Measurements from ENCODE around the gene LSM12.
"Not testable (repeated sequence)": the region's sequence is repeated elsewhere in the genome, so short reads cannot be mapped to it uniquely, and the experiment has no call there.

The LSM12 gene

GRCh38 chr17:44022246-44022645, 44.2 kb downstream of the LSM12 start:
- no peak overlapping the region for H3K4me3 ChIP-seq (ENCODE audit: low read length)
- no peak overlapping the region for H3K9ac ChIP-seq (ENCODE audit: low read length)
- H3K36me3 ChIP-seq (ENCODE audit: control insufficient read depth, insufficient read depth, low read length), result no peaks in the 10 kb centered on the region
- H3K9me3 ChIP-seq (ENCODE audit: control insufficient read depth, low read length), result no peaks in the 10 kb centered on the region
- no peaks in the 10 kb centered on the region for H3K4me1 ChIP-seq (ENCODE audit: control insufficient read depth, insufficient read depth, low read length)
- H3K27me3 ChIP-seq (ENCODE audit: control insufficient read depth, insufficient read depth, low read length), result no peaks in the 10 kb centered on the region

DNA sequence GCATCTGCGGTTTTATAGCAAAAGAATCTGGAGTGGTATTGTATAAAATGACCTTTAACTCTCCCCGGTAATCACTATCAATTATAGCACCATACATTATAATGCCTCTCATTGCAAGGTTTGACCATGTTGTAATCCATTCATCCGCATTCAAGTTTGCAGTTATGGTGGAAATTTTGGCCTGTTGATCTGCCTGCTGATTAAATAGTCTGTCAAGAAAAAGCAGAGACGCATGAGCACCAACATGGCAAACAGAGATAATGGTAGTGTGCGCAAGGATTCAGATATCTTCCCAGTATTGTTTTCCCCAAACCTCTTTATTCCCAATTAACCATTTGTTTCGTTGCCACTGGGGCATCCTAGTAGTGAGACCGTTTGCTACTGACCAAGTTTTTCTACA, 45.2 kb downstream of the LSM12 start:
- H3K27me3 ChIP-seq (ENCODE audit: control insufficient read depth, insufficient read depth, low read length); H3K4me1 ChIP-seq (ENCODE audit: control insufficient read depth, insufficient read depth, low read length); H3K9me3 ChIP-seq (ENCODE audit: control insufficient read depth, low read length); H3K4me3 ChIP-seq (ENCODE audit: low read length); H3K9ac ChIP-seq (ENCODE audit: low read length); H3K36me3 ChIP-seq (ENCODE audit: control insufficient read depth, insufficient read depth, low read length): not testable (repeated sequence)

GRCh38 chr17:44014437-44015172, 51.9 kb downstream of the LSM12 start, which contains the start of gene TMEM101:
Gene TMEM101, minus strand, starts transcription at chr17:44014963. Its CDS starts 11 bp downstream, at chr17:44014952.
- H3K36me3 ChIP-seq (ENCODE audit: control insufficient read depth, insufficient read depth, low read length), result no peaks in the 10 kb centered on the region
- peak within 1 kb of the TSS; percentile 93 for H3K9ac ChIP-seq (ENCODE audit: low read length)
- peak within 1 kb of the TSS; percentile 90 for H3K4me3 ChIP-seq (ENCODE audit: low read length)
- H3K27me3 ChIP-seq (ENCODE audit: control insufficient read depth, insufficient read depth, low read length), result no peaks in the 10 kb centered on the region
- H3K9me3 ChIP-seq (ENCODE audit: control insufficient read depth, low read length), result no peaks in the 10 kb centered on the region
- H3K4me1 ChIP-seq (ENCODE audit: control insufficient read depth, insufficient read depth, low read length), result peaks cover 9% of the 10 kb centered on the region

DNA sequence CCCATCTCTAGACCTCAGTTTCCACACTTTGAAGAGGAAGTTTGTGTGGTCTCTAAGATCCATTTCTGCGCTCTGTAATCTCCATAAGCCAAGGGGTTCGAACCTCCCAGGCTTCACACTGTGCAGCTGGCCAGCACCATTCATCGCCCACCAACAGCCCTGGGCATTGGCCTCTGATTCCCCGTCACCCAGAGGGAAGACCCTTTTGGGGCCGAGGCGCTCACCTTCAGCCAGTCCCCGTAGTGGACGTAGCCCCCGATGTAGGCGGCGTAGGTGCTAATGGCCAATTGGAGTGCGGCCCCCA, 52.4 kb downstream of the LSM12 start:
- Histone ChIP-seq H3K4me1 (ENCODE audit: control insufficient read depth, insufficient read depth, low read length) (peaks cover 9% of the 10 kb centered on the region), H3K36me3 (ENCODE audit: control insufficient read depth, insufficient read depth, low read length) (no peaks in the 10 kb centered on the region), H3K27me3 (ENCODE audit: control insufficient read depth, insufficient read depth, low read length) (no peaks in the 10 kb centered on the region), H3K9me3 (ENCODE audit: control insufficient read depth, low read length) (no peaks in the 10 kb centered on the region), H3K9ac (ENCODE audit: low read length) (peak overlapping the region; percentile 93), H3K4me3 (ENCODE audit: low read length) (peak overlapping the region; percentile 90)

DNA sequence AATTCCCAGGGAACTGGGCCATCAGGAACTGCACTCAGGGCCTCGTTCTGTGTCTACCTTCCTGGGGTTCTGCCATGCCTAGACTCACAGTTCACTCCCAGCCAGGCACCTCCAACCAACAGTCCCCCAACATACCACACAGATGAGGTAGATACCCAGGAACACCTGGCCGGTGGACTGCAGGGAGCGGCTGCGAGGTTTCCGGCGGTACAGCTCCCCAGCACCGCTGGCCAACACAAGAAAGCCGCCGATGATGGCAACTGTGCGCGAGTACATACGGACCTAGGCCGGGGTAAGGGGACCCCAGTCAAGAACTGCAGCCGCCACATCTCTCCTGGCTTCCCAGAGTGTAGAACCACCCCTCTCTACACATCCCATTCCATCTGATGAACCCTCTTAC, 53.6 kb downstream of the LSM12 start:
- Histone ChIP-seq H3K4me1 (ENCODE audit: control insufficient read depth, insufficient read depth, low read length) (peaks cover 12% of the 10 kb centered on the region), H3K27me3 (ENCODE audit: control insufficient read depth, insufficient read depth, low read length) (no peaks in the 10 kb centered on the region), H3K9ac (ENCODE audit: low read length) (no peak overlapping the region)

GRCh38 chr17:44012391-44012790, 54.1 kb downstream of the LSM12 start:
- Histone ChIP-seq H3K9ac (ENCODE audit: low read length) (peak overlapping the region; percentile 8), H3K36me3 (ENCODE audit: control insufficient read depth, insufficient read depth, low read length) (no peaks in the 10 kb centered on the region), H3K4me1 (ENCODE audit: control insufficient read depth, insufficient read depth, low read length) (peaks cover 16% of the 10 kb centered on the region), H3K4me3 (ENCODE audit: low read length) (no peak overlapping the region), H3K27me3 (ENCODE audit: control insufficient read depth, insufficient read depth, low read length) (no peaks in the 10 kb centered on the region), H3K9me3 (ENCODE audit: control insufficient read depth, low read length) (no peaks in the 10 kb centered on the region)

More for the DNA sequence above, 53.6 kb downstream of the LSM12 start:
- no peaks in the 10 kb centered on the region for H3K9me3 ChIP-seq (ENCODE audit: control insufficient read depth, low read length)
- H3K36me3 ChIP-seq (ENCODE audit: control insufficient read depth, insufficient read depth, low read length), result no peaks in the 10 kb centered on the region
- no peak overlapping the region for H3K4me3 ChIP-seq (ENCODE audit: low read length)

DNA sequence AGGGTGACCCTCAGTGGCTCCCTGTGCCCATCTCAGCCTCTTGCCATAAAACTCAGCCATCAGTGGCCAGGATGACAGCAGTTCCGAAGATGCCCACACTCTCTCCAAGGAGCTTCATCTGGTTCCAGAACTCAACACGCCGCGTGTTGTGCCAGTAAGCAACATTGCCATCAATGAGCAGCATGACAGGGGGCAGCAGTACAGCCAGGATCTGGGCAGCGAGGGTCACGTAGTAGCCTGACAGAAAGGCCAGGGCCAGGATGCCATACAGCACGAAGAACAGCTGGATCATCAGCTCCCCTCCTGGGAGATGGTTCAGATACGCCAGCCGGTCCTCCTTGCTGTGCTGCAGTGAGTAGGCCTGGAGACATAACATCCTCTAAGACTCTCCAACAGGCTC, 54.6 kb downstream of the LSM12 start:
- Histone ChIP-seq H3K27me3 (ENCODE audit: control insufficient read depth, insufficient read depth, low read length) (no peaks in the 10 kb centered on the region), H3K9me3 (ENCODE audit: control insufficient read depth, low read length) (no peaks in the 10 kb centered on the region), H3K4me3 (ENCODE audit: low read length) (no peak overlapping the region), H3K9ac (ENCODE audit: low read length) (peak overlapping the region; percentile 8), H3K36me3 (ENCODE audit: control insufficient read depth, insufficient read depth, low read length) (no peaks in the 10 kb centered on the region), H3K4me1 (ENCODE audit: control insufficient read depth, insufficient read depth, low read length) (peaks cover 21% of the 10 kb centered on the region)

DNA sequence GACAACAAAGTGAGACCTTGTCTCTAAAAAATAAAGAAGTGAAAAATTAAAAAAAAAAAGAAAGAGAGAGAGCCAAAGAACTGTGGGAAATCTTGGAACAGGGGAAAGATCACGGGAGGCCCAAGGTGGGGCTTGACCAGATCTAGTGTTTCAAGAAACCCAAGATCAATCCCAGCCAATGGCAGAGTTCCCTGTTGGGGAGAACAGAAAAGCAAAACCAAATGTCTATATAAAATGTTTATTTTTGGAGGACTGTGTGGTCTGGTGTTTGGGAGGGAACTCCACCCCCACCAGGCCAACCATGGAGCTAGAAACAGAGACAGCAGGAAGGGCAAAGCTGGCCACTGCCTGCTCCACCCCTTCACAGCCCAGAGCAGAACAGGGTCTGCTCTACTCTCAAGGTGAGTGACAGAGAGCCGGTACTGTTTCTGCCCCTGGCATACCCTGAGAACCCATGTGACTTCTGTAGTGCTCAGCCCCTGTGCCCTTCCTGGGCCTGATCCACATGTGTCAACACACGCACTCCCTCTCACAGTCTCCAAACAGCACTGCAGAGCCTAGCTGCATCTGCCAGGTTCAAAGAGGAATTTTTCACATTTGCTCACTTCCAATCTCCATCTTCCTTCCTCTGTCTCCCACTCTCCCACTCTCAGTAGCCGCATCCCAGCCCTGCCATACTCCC, 55.4 kb downstream of the LSM12 start:
- Histone ChIP-seq H3K9me3 (ENCODE audit: control insufficient read depth, low read length) (no peaks in the 10 kb centered on the region), H3K9ac (ENCODE audit: low read length) (no peak overlapping the region), H3K36me3 (ENCODE audit: control insufficient read depth, insufficient read depth, low read length) (no peaks in the 10 kb centered on the region), H3K4me1 (ENCODE audit: control insufficient read depth, insufficient read depth, low read length) (peaks cover 29% of the 10 kb centered on the region), H3K4me3 (ENCODE audit: low read length) (no peak overlapping the region), H3K27me3 (ENCODE audit: control insufficient read depth, insufficient read depth, low read length) (peaks cover 3% of the 10 kb centered on the region)

GRCh38 chr17:44008205-44008909, 58.1 kb downstream of the LSM12 start:
- Histone ChIP-seq H3K4me1 (ENCODE audit: control insufficient read depth, insufficient read depth, low read length) (peaks cover 39% of the 10 kb centered on the region), H3K27me3 (ENCODE audit: control insufficient read depth, insufficient read depth, low read length) (peaks cover 30% of the 10 kb centered on the region), H3K9me3 (ENCODE audit: control insufficient read depth, low read length) (no peaks in the 10 kb centered on the region), H3K9ac (ENCODE audit: low read length) (no peak overlapping the region), H3K4me3 (ENCODE audit: low read length) (no peak overlapping the region), H3K36me3 (ENCODE audit: control insufficient read depth, insufficient read depth, low read length) (no peaks in the 10 kb centered on the region)

DNA sequence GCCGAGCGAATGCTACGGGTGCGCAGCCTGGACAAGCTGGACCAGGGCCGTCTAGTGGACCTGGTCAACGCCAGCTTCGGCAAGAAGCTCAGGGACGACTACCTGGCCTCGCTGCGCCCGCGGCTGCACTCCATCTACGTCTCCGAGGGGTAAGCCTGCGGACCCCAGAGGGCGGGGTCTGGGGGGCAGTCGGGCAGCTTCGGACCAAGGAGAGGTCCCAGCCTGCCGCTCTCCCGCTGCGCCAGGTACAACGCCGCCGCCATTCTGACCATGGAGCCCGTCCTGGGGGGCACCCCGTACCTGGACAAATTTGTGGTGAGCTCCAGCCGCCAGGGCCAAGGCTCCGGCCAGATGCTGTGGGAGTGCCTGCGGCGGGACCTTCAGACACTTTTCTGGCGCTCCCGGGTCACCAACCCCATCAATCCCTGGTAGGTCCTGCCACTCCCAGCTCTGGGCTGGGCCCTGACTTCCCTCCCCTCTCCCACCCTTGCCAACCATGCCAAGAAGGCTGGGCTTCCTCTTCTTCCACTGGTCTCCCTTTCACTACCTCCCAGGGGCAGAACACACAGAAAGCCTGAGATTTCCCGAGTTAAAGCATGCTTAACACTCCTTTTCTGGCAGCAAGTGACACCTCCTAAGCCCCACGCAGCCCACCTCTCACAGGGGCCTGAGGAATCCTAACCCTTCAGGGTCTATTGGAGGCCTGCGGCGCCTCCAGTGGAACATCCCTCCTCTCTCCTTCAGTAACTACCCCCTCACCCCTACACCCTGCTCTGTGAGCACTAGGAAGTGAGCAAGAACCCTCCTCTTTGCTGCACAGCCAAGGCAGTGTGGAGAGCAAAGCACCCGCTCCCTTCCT, 58.9 kb downstream of the LSM12 start:
- Histone ChIP-seq H3K27me3 (ENCODE audit: control insufficient read depth, insufficient read depth, low read length) (peaks cover 31% of the 10 kb centered on the region), H3K9ac (ENCODE audit: low read length) (peak overlapping the region; percentile 50), H3K4me3 (ENCODE audit: low read length) (peak overlapping the region; percentile 20), H3K36me3 (ENCODE audit: control insufficient read depth, insufficient read depth, low read length) (no peaks in the 10 kb centered on the region), H3K4me1 (ENCODE audit: control insufficient read depth, insufficient read depth, low read length) (peaks cover 39% of the 10 kb centered on the region), H3K9me3 (ENCODE audit: control insufficient read depth, low read length) (no peaks in the 10 kb centered on the region)

DNA sequence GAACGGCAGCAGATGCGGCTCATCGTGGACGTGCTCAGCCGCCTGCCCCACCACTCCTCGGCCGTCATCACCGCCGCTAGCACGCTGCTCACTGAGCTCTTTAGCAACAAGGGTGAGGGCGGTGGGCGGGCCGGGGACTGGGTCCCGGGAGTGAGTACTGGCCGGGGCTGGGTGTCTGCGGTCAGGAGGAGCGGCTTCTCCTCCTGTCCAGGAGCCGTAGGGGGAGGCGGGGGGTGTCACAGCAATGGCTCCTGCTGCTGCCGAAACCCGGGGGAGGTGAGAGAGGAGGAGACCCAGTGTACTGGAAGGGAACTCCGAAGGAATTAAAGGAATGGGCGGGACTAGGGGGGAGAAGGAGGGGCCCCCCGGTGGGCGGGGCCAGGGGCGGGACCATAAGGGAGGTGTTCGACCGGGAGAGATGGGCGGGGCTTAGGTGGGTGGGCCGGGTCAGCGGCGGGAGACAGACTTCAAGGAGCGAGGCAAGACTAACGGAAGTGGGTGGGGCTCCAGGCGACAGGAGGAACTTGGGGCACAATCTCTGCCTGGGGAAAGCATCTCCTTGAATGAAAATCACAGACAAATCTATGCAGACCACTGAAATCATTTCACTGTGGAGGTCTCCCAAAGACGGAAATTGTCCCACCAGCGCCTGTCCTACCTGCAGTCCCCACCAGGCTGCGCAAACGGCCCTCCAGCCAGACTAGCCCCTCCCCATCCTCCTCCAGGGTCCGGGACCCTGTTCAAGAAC, 59.7 kb downstream of the LSM12 start:
- H3K36me3 ChIP-seq (ENCODE audit: control insufficient read depth, insufficient read depth, low read length), result no peaks in the 10 kb centered on the region
- peaks cover 31% of the 10 kb centered on the region for H3K27me3 ChIP-seq (ENCODE audit: control insufficient read depth, insufficient read depth, low read length)
- H3K4me3 ChIP-seq (ENCODE audit: low read length), result peak overlapping the region; percentile 50
- H3K9me3 ChIP-seq (ENCODE audit: control insufficient read depth, low read length), result no peaks in the 10 kb centered on the region
- H3K9ac ChIP-seq (ENCODE audit: low read length), result peak overlapping the region; percentile 50
- peaks cover 39% of the 10 kb centered on the region for H3K4me1 ChIP-seq (ENCODE audit: control insufficient read depth, insufficient read depth, low read length)

All from mucosa of stomach (tissue), 1 donor.